ENCODE results near the gene VAC14.

The VAC14 gene

DNA sequence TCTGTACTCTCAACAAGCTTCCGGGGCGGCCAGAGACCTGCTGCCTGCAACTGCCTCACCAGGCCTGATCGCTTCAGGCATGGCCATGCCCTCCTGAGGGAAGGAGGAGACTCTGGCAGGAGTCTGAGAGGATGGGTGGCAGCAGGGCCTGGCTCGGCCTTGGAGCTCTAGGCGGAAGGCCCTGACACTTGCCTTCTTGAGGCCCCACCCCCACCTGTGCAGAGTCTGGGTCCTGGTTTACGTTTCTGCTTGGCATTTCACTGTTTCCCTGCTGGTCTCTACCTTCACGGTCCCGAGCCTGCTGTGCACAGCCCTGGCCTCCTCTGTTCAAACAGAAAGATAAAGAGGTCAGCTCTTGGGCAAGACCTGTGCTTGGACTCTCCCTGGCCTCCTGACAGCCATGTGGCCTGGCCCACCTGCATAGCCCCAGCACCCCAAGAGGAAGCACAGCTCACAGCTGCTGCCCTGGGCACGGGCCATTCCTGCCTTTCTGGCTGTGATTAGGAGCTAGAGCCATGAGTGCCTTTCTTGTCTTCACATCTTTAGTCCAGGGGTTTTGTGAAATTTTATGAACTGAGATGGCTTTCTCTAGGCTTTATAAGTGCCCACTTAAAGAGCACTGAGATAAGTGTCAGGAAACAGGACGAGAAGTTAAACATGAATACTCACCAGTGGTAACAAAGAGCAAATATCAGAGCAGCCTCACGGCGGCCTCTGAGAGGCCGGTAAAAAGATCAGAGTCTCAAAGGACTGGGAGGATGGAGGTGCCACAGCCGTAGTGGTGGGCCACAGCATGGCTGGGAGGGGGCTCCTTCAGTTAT is 89.5 kb downstream of the VAC14 start:
- no peak overlapping the region for H3K9ac ChIP-seq (ENCODE audit: low read depth, low read length)

DNA sequence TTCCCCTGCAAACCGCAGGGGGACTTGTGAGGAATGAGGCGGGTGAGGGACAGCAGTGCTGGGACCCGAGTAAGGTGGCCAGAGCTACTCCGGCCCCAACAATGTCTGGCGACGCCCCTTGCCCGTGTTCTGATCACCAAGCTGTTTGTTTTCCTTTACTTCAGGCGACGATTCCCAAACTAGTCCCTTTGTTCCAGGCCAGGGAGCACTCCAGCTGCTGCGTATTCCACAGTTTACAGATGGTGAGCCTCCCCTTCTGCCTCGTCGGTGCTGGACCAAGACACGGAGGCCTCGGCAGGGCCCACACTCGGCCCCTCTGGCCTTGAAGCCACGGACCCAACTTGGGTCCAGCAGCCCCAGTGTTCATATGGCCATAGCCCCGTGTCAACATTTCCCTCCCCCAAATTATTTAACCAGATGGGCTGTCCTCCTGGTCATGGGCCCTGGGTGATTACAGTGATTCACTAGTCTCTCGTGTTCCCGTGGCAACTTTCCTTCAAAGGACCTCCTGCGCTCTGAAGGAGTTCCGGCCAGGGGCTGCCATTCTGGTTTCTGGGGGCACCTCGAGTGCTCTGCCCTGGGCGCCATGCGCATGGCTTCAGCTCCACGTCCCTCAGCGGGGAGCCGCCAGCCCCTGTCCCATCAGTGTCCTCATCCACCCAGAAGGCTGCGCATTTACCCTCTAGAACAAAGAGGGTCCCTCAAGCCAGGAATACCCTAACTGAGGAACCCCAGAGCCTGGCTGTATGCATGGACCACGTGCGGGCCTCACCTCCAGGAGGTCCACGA is 90.3 kb downstream of the VAC14 start:
- H3K9ac ChIP-seq (ENCODE audit: low read depth, low read length), result no peak overlapping the region
- no peaks in the 10 kb centered on the region for H3K36me3 ChIP-seq (ENCODE audit: control insufficient read depth, insufficient read depth, low read length)
- H3K27ac ChIP-seq (ENCODE audit: low read depth, low read length), result no peak overlapping the region
- no peak overlapping the region for H3K4me3 ChIP-seq (ENCODE audit: low read depth, low read length)
- no peaks in the 10 kb centered on the region for H3K27me3 ChIP-seq (ENCODE audit: control insufficient read depth, insufficient read depth, low read length)
- peaks cover 35% of the 10 kb centered on the region for H3K4me1 ChIP-seq (ENCODE audit: control insufficient read depth, insufficient read depth, low read length)
- H3K9me3 ChIP-seq (ENCODE audit: control insufficient read depth, insufficient read depth, low read length), result no peaks in the 10 kb centered on the region

More for the DNA sequence above, 89.5 kb downstream of the VAC14 start:
- H3K4me1 ChIP-seq (ENCODE audit: control insufficient read depth, insufficient read depth, low read length), result peaks cover 38% of the 10 kb centered on the region
- no peaks in the 10 kb centered on the region for H3K27me3 ChIP-seq (ENCODE audit: control insufficient read depth, insufficient read depth, low read length)
- no peaks in the 10 kb centered on the region for H3K36me3 ChIP-seq (ENCODE audit: control insufficient read depth, insufficient read depth, low read length)
- H3K27ac ChIP-seq (ENCODE audit: low read depth, low read length), result no peak overlapping the region
- H3K9me3 ChIP-seq (ENCODE audit: control insufficient read depth, insufficient read depth, low read length), result no peaks in the 10 kb centered on the region
- no peak overlapping the region for H3K4me3 ChIP-seq (ENCODE audit: low read depth, low read length)

DNA sequence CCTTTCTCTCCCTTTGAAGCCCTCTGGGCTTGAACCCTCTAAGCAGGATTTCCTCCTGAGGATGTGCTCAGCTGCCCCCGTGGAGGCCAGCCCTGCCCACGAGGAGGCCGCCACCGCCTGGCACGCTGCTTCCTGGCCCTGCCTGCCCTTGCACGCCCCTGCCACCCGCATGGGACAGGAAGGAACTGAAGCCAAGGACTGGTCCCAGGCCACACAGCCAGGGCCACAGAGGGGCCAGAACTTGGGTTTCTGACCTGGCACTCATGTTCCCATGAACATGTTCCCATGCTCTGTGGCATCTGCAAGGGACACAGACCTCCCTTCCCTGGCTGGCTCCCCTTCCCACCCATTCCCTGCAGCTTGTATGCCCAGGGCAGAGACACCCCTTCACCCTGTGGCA is 91.0 kb downstream of the VAC14 start:
- no peak overlapping the region for H3K4me3 ChIP-seq (ENCODE audit: low read depth, low read length)
- H3K36me3 ChIP-seq (ENCODE audit: control insufficient read depth, insufficient read depth, low read length), result no peaks in the 10 kb centered on the region
- H3K4me1 ChIP-seq (ENCODE audit: control insufficient read depth, insufficient read depth, low read length), result peaks cover 28% of the 10 kb centered on the region
- no peaks in the 10 kb centered on the region for H3K27me3 ChIP-seq (ENCODE audit: control insufficient read depth, insufficient read depth, low read length)
- H3K9ac ChIP-seq (ENCODE audit: low read depth, low read length), result no peak overlapping the region
- H3K27ac ChIP-seq (ENCODE audit: low read depth, low read length), result no peak overlapping the region
- H3K9me3 ChIP-seq (ENCODE audit: control insufficient read depth, insufficient read depth, low read length), result no peaks in the 10 kb centered on the region

DNA sequence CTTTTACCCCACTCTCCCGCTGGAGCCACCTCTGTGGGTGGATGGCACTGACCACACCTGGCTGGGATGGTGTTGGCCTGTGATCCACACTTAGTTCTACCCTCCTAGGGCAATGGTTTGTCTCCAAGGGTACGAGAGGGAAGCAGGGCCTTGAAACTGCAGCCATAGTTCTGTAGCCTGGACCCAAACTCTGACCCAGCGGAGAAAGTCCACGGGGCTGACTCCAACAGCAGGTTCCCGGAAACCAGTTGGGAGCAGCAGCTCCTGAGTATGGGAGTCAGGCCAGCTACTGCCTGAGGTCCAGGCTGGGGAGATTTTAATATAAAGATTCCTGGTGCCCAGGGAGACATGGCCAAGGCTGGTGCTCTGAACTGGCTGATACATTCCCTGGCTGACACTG is 91.5 kb downstream of the VAC14 start:
- no peaks in the 10 kb centered on the region for H3K9me3 ChIP-seq (ENCODE audit: control insufficient read depth, insufficient read depth, low read length)
- no peaks in the 10 kb centered on the region for H3K36me3 ChIP-seq (ENCODE audit: control insufficient read depth, insufficient read depth, low read length)
- no peak overlapping the region for H3K9ac ChIP-seq (ENCODE audit: low read depth, low read length)
- no peak overlapping the region for H3K27ac ChIP-seq (ENCODE audit: low read depth, low read length)
- H3K4me1 ChIP-seq (ENCODE audit: control insufficient read depth, insufficient read depth, low read length), result peaks cover 24% of the 10 kb centered on the region
- no peaks in the 10 kb centered on the region for H3K27me3 ChIP-seq (ENCODE audit: control insufficient read depth, insufficient read depth, low read length)
- no peak overlapping the region for H3K4me3 ChIP-seq (ENCODE audit: low read depth, low read length)

DNA sequence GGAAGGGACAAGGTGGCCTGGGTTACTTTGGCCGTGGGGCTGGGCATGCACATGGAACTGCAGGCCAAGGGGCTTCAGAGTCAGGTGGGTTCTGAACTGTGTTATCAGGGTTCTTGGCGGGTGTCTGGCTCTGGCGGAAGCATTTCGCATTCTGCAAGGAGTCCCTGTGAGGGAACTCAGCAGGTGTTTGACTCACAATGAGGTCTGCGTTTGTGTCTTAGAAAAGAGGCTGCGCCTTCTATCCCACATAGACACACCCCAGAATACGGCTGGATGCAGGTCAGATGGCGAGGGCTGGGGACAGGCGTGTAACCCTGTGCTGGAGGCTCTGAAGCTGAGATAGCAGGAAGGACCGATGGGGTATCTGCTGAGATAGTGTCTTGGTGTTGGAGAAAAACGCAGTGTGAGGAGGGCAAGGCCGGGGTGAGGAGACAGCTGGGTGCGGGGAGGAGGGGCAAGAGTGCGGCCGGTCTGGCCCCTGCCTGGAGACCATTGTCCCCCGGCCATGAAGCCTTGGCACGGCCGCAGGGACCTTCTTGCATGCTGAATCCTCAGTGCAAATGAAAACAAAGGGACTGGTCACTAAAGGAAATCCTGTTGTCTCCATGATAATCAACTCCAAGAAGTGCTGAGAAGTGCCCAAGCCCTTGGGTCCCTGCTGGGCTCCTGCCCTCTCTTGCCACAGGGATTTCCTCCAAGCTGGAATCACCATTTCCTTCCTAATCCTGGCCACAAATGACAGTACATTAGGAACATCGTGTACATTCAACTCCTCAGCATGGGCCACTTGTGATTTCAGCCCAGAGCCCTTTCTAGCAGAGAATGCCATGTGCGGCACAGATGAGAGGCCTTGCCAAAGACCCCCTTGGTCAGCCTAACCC is 92.4 kb downstream of the VAC14 start:
- no peaks in the 10 kb centered on the region for H3K9me3 ChIP-seq (ENCODE audit: control insufficient read depth, insufficient read depth, low read length)
- H3K27me3 ChIP-seq (ENCODE audit: control insufficient read depth, insufficient read depth, low read length), result no peaks in the 10 kb centered on the region
- H3K27ac ChIP-seq (ENCODE audit: low read depth, low read length), result peak overlapping the region; percentile 42
- peaks cover 21% of the 10 kb centered on the region for H3K4me1 ChIP-seq (ENCODE audit: control insufficient read depth, insufficient read depth, low read length)
- no peaks in the 10 kb centered on the region for H3K36me3 ChIP-seq (ENCODE audit: control insufficient read depth, insufficient read depth, low read length)
- H3K9ac ChIP-seq (ENCODE audit: low read depth, low read length), result no peak overlapping the region
- no peak overlapping the region for H3K4me3 ChIP-seq (ENCODE audit: low read depth, low read length)

DNA sequence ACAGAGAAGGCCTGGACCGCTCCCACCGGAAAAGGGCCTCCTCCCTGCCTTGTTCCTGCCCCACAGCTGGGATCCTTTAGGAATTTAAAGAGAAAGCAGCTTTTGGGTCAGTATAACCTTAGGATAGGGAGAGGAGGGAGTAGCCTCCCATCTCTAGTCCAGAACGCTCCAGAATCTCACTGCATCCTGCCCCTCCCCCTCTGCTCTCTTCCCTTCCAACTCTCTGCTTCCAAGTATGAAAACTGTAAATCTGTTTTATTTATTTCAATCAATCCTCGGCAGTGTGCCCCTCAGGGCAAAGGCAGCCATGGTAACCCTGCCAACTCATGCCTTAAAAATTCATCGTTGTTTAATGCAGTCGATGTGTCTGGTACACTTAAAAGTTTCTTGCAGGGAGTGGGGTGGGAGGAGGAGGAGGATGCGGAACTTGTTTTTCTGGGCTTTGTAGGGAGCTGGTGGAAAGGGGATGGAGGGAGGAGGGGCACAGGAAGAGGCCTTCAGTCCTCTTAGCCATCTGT is 94.0 kb downstream of the VAC14 start:
- Histone ChIP-seq H3K27ac (ENCODE audit: low read depth, low read length) (no peak overlapping the region), H3K36me3 (ENCODE audit: control insufficient read depth, insufficient read depth, low read length) (no peaks in the 10 kb centered on the region), H3K9ac (ENCODE audit: low read depth, low read length) (no peak overlapping the region), H3K4me1 (ENCODE audit: control insufficient read depth, insufficient read depth, low read length) (peaks cover 13% of the 10 kb centered on the region), H3K4me3 (ENCODE audit: low read depth, low read length) (no peak overlapping the region), H3K9me3 (ENCODE audit: control insufficient read depth, insufficient read depth, low read length) (no peaks in the 10 kb centered on the region), H3K27me3 (ENCODE audit: control insufficient read depth, insufficient read depth, low read length) (no peaks in the 10 kb centered on the region)

DNA sequence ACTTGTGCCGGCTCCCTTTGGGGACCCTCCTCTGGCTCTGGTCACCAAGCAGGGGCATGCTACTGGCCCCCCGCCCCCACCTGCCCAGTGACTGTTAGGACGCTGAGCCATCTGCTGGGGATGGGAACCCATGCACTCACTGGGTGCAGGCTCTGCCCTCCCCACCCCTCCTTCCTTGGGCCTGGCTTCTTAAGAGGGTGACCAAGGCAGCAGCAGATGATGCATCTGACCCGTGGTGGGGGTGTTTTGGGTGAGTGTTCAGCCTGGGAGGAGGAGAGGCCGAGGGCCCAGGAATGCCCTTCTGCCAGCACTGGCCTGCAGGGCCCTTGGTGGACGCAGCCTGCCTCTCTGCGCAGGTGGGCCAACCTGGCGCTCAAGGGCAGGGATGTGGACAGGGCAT is 95.9 kb downstream of the VAC14 start:
- H3K27me3 ChIP-seq (ENCODE audit: control insufficient read depth, insufficient read depth, low read length), result no peaks in the 10 kb centered on the region
- no peak overlapping the region for H3K4me3 ChIP-seq (ENCODE audit: low read depth, low read length)
- H3K27ac ChIP-seq (ENCODE audit: low read depth, low read length), result no peak overlapping the region
- H3K4me1 ChIP-seq (ENCODE audit: control insufficient read depth, insufficient read depth, low read length), result peaks cover 13% of the 10 kb centered on the region
- H3K36me3 ChIP-seq (ENCODE audit: control insufficient read depth, insufficient read depth, low read length), result no peaks in the 10 kb centered on the region
- no peak overlapping the region for H3K9ac ChIP-seq (ENCODE audit: low read depth, low read length)
- H3K9me3 ChIP-seq (ENCODE audit: control insufficient read depth, insufficient read depth, low read length), result no peaks in the 10 kb centered on the region

DNA sequence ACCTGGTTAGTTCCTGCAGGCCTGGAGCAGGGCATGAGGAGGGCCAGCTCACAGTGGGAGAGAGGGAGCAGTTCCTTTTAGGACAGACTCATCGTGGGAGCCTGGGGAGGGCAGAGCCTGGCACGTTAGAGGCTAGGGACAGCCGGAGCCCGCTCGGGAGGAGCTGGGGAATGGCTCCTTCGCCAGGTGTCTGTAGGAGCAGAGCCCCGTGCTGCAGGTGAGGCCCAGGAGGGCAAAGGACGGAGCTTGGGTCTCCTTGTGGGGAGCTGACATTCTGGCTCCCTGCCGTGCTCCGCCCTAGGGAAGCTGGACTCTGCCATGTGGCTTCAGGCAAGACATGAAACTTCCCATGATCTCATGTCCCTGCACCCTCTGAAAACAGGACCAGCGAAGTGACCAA is 96.4 kb downstream of the VAC14 start:
- Histone ChIP-seq H3K4me1 (ENCODE audit: control insufficient read depth, insufficient read depth, low read length) (peaks cover 13% of the 10 kb centered on the region), H3K27ac (ENCODE audit: low read depth, low read length) (no peak overlapping the region), H3K9me3 (ENCODE audit: control insufficient read depth, insufficient read depth, low read length) (no peaks in the 10 kb centered on the region), H3K4me3 (ENCODE audit: low read depth, low read length) (no peak overlapping the region), H3K9ac (ENCODE audit: low read depth, low read length) (no peak overlapping the region), H3K27me3 (ENCODE audit: control insufficient read depth, insufficient read depth, low read length) (no peaks in the 10 kb centered on the region), H3K36me3 (ENCODE audit: control insufficient read depth, insufficient read depth, low read length) (no peaks in the 10 kb centered on the region)

DNA sequence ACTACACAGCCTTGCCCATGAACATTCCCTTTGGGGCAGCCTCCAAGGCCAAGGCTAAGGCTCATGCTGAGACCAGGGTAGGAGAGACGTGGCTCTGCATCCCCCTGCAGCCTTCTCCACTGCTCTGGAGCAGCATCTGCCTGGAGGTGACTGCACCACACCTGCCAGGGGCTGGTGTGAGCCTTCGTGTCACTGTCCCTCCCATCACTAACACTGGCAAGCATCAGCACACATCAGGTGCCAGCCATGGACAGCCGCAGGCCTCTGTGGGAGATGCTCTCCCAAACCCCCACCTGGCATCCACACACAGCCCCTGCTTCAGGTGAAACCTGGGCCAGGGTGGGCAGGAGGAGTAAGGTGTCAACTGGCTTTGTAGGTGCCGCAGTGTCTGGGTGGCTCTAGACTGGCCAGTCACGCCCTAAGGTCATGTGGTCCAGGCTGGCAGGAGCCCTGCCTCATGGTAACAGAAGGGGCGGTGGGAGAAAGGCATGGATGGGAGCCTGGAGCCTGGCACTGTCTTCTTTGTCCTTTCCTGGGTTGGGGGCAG is 97.0 kb downstream of the VAC14 start:
- H3K4me3 ChIP-seq (ENCODE audit: low read depth, low read length), result no peak overlapping the region
- no peaks in the 10 kb centered on the region for H3K9me3 ChIP-seq (ENCODE audit: control insufficient read depth, insufficient read depth, low read length)
- H3K36me3 ChIP-seq (ENCODE audit: control insufficient read depth, insufficient read depth, low read length), result no peaks in the 10 kb centered on the region
- H3K4me1 ChIP-seq (ENCODE audit: control insufficient read depth, insufficient read depth, low read length), result peaks cover 13% of the 10 kb centered on the region
- no peak overlapping the region for H3K9ac ChIP-seq (ENCODE audit: low read depth, low read length)
- no peaks in the 10 kb centered on the region for H3K27me3 ChIP-seq (ENCODE audit: control insufficient read depth, insufficient read depth, low read length)
- H3K27ac ChIP-seq (ENCODE audit: low read depth, low read length), result no peak overlapping the region

DNA sequence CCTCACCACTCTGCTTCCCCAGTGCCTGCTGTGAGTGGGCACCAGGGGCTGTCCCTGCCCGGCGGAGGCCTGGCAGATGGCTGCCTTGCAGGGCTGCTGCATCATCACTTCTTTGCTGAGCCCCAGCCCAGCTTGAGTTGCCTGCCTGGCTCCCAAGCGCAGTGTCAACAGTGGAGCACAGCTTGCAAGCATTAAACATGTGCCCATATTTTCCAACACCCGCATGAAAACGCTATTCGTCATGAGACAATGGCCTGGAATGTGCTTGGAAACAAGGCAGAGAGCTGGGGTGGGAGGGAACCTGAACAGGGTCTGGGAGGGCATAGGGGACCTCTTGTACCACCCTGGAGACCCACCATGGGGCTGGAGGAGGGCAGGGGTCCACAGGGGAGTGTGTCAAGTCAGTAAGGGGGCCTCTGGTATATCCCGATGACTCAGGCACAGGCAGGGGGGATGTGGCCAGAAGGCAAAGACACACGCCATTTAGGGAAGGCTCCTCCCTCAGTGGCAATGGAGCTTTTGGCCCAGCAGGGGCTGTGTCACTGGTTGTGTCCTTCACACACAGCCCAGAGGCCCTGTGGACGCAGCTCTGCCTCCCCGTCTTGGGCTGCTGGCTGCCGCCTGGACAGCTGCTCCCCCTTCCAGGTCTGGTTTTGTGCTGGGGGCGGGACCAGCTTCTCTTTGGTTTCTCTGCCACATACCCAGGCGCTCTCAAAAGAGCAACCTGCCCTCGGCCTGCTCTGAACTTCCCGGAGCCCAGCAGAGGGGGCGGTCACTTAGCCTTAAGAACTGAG is 97.7 kb downstream of the VAC14 start:
- Histone ChIP-seq H3K4me1 (ENCODE audit: control insufficient read depth, insufficient read depth, low read length) (peaks cover 8% of the 10 kb centered on the region), H3K36me3 (ENCODE audit: control insufficient read depth, insufficient read depth, low read length) (no peaks in the 10 kb centered on the region), H3K9me3 (ENCODE audit: control insufficient read depth, insufficient read depth, low read length) (no peaks in the 10 kb centered on the region), H3K4me3 (ENCODE audit: low read depth, low read length) (no peak overlapping the region), H3K27ac (ENCODE audit: low read depth, low read length) (no peak overlapping the region), H3K9ac (ENCODE audit: low read depth, low read length) (no peak overlapping the region), H3K27me3 (ENCODE audit: control insufficient read depth, insufficient read depth, low read length) (no peaks in the 10 kb centered on the region)

Measured in HUES48 (cell line).